Activated CD4-positive, alpha-beta memory T cell treated with anti-CD3 and anti-CD28 coated beads for 36 hours (primary cell): ENCODE measurements around the gene ANAPC2. TPM values are rescaled to one million over a fixed set of nuclear protein-coding genes. Genes with fewer than 3 reads are reported as not detected.
A peak's percentile ranks its signal among the peaks of the same experiment; 100 is the strongest.

Experiments
- CTCF ChIA-PET: fragments of 350-600 bp; sonication (Branson Sonifier 250); formaldehyde crosslinking; loops from one replicate; lab custom pipeline; 2021; ENCODE audit warnings: antibody characterized with exemption, inconsistent platforms; lab: Charles Lee
- POLR2A ChIA-PET: fragments of 350-600 bp; sonication (Branson Sonifier 250); formaldehyde crosslinking; loops from one replicate; lab custom pipeline; 2021; ENCODE audit warnings: antibody characterized with exemption; lab: Charles Lee
- DNase-seq: peaks from one replicate; pipeline ENCODE4 v3.0.0-alpha.2; 2020
- H3K27ac Mint-ChIP-seq: one replicate; pipeline ENCODE4 v1.8.0; 2021; ENCODE audit warnings: mixed read lengths
- H3K27me3 Mint-ChIP-seq: one replicate; pipeline ENCODE4 v1.8.0; 2021; ENCODE audit warnings: mixed read lengths
- H3K36me3 Mint-ChIP-seq: one replicate; pipeline ENCODE4 v1.8.0; 2021; ENCODE audit warnings: mixed read lengths
- H3K4me1 Mint-ChIP-seq: one replicate; pipeline ENCODE4 v1.8.0; 2021; ENCODE audit warnings: low read depth, mixed read lengths
- H3K4me3 Mint-ChIP-seq: one replicate; pipeline ENCODE4 v1.8.0; 2021; ENCODE audit warnings: mild to moderate bottlenecking, mixed read lengths
- H3K9me3 Mint-ChIP-seq: one replicate; pipeline ENCODE4 v1.8.0; 2021; ENCODE audit warnings: mixed read lengths
- intact Hi-C: fragments of 100-400 bp; cut with micrococcal nuclease; formaldehyde crosslinking; loops from one replicate; pipeline ENCODE4 v1.15.1; 2023
- microRNA-seq: library from miRNA; unstranded; fragments of <30 nt; microRNA quantifications from one replicate; pipeline ENCODE4 v1.2.0, GENCODE V29; 2022; ENCODE audit warnings: borderline number of aligned reads, borderline microRNAs expressed, borderline replicate concordance
- total RNA-seq, 2 experiments: library from RNA; stranded (reverse); gene quantifications; one replicate each; pipeline ENCODE4 v1.2.3, GENCODE V29; 2021

Gene ANAPC2
- total RNA-seq, 2 experiments from 2014 or later: 36.3 to 36.9 TPM

DNA sequence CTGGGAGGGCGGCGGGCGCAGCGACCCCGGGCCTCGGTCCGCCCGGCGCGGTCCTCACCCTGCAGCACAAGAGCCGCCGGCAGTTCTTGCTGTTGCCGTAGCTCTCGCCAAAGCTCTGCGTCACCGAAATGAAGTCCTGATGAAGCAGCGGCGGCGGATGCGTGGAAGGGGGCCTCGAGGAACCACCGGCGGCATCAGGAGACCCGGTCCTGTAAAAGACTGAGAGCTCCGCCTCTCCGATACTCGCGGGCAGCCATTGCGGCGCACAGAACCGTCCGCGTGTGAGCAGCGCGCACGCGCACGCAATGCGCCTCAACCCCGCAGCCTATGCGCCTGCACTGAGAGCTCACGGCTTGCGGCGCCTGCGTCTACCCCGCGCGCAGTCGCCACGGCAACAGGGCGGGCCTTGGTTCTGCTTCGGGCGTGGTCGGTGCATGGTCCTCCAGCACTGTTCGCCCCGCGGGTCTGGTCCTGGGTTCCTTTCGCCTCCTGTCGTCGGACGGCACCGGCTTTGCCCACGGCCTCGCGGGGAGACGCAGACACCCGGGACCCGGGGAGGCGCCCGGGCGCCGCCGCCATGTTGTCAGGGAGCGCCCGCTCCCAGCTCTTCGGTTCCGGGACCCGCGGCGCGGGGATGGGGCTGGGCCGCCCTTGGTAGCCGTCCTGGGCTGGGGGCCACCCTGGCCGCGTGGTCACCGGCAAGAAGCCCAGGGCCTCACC lies 58.7 kb downstream of the ANAPC2 start:
- Mint-ChIP-seq H3K36me3 (peaks cover 2% of the 10 kb centered on the region), H3K4me1 (peaks cover 20% of the 10 kb centered on the region), H3K27ac (peak overlapping the region; percentile 70), H3K27me3 (peaks cover 2% of the 10 kb centered on the region), H3K9me3 (no peaks in the 10 kb centered on the region), H3K4me3 (peak overlapping the region; percentile 84)
- POLR2A ChIA-PET: interaction anchor here (0.6 to 4.3 kb wide), 12 partner anchors 15 to 113 kb away, joined by 3 to 26 read pairs (median 7); partner anchors contain the start of genes ANAPC2, DPP7, MAN1B1 and NDOR1
- CTCF ChIA-PET: interaction anchor here (0.6 to 2.7 kb wide), 21 partner anchors 9 to 172 kb away, joined by 3 to 13 read pairs (median 4); partner anchors contain the start of genes ANAPC2, GRIN1, NRARP and RNF224
- intact Hi-C loops: loop anchor here (1.0 to 5.0 kb wide), 5 partner anchors 15 to 113 kb away; partner anchors contain the start of genes DPP7, MAN1B1, RNF208 and TUBB4B
- peak; percentile 94 for DNase-seq

DNA sequence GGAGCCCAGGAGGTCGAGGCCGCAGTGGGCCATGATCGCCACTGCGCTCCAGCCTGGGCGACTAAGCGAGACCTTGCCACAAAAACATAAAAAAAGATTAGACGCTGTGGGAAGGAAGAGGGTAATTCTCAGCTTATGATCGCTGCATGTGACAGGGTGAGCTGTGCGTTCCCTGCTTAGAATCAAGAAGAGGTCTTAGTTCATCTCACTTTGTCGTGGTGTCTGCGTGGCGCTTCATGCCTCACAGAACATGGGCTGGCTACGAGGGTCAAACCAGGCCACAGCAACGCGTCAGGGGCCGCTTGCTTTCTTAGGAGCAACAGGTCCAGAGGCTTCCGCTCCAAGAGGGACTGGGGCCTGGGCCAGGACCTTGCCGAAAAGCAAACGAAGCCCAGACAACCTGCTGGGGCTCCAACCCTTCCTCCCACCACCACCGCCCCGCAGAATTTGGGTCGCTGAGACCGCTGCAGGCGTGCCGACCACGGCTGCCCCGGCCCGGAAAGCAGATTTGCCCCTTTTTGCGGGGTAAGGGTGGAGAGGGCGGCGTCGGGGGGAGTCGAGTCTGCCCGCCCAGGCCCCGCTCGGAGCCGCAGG lies 59.4 kb downstream of the ANAPC2 start:
- Mint-ChIP-seq H3K4me1 (peaks cover 20% of the 10 kb centered on the region), H3K36me3 (peaks cover 2% of the 10 kb centered on the region), H3K27ac (peak overlapping the region; percentile 87), H3K4me3 (peak overlapping the region; percentile 84), H3K27me3 (peaks cover 2% of the 10 kb centered on the region), H3K9me3 (no peaks in the 10 kb centered on the region)
- intact Hi-C loops: loop anchor here (1.0 to 5.0 kb wide), 5 partner anchors 15 to 113 kb away; partner anchors contain the start of genes DPP7, MAN1B1, RNF208 and TUBB4B
- POLR2A ChIA-PET: interaction anchor here (1.0 to 4.3 kb wide), 10 partner anchors 14 to 113 kb away, joined by 3 to 26 read pairs (median 9); partner anchors contain the start of genes ANAPC2, DPP7, MAN1B1 and NDOR1
- CTCF ChIA-PET: interaction anchor here (0.6 to 2.7 kb wide), 20 partner anchors 10 to 173 kb away, joined by 3 to 13 read pairs (median 4); partner anchors contain the start of genes ANAPC2, GRIN1, NRARP and SSNA1
- DNase-seq: peak; percentile 40

DNA sequence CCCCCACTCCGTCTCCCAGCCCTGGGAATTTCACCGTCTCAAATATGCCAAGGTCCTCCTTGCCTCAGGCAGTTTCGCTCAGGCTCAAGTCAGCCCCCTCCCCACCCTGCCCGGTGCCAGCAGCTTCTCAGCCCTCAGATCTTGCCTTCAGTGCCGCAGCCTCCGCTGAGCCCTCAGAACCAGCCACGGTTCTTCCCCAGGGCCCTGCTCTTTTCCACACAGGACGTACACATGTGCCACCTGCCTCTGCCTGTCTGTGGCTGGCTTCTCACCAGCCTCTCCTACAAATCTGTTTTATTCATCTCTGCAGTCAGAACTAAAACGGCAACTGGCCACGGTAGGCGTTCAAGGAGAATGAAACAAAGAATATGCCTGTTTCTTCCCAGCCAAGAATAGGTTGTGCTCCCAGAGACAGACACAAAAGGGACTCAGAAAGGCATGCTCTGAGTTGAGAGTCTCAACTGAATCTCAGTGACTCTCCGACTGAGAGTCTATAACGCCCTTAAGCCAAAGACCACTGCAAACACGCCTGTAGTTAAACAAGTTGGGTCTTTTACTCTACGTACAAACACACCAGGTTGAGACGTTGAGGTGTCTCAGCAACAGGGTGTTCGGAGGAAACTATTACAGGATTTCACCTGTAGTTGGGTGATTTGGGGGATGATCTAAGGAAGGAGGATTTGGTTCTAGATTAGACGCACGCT lies 60.0 kb downstream of the ANAPC2 start:
- peaks cover 20% of the 10 kb centered on the region for H3K4me1 Mint-ChIP-seq

DNA sequence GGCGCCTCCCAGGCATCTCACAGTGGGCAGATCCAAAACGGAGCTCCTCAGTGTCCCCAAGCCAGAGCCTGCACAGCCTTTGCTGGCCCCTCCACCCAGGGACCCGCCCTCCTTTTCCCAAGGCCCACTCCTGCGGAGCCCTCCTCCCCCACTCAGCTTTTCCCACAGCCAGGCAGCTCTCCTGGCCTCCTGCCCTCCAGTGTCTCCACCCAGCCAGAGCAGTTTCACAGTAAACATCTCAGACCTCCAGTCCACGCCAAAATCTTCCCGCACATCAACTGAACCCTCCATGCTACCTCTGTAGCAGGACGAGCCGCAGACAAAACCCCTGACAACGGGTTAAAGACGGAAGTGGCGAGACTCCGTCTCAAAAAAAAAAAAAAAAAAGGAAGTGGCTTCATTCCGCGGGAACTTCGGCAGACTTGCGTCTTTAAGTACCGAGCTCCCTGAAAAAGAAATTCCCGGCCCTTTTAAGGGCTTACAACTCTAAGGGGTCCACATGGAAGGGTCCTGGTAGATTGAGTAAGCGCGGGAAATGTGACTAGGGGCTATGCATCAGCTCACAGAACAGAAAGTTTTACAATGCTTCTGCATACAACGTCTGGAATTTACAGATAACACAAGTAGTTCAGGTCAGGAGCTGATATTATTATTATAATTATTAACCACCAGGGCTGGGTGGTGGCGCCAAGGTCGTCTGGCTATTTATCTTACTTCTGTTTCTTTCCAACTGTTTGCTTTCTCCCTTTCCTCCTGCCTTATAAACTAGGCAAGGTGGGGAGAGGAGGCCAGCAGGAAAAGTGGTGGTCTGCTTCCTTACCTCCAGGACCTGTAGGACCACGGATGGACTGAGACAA lies 60.8 kb downstream of the ANAPC2 start:
- Mint-ChIP-seq H3K27me3 (no peaks in the 10 kb centered on the region), H3K27ac (peak overlapping the region; percentile 87), H3K36me3 (peaks cover 2% of the 10 kb centered on the region), H3K4me1 (peaks cover 20% of the 10 kb centered on the region), H3K4me3 (peak overlapping the region; percentile 84), H3K9me3 (no peaks in the 10 kb centered on the region)
- POLR2A ChIA-PET: interaction anchor here (0.6 to 4.3 kb wide), 10 partner anchors 12 to 130 kb away, joined by 3 to 26 read pairs (median 4); partner anchors contain the start of genes ANAPC2, RNF208, SSNA1 and TUBB4B
- CTCF ChIA-PET: interaction anchor here (1.0 to 1.5 kb wide), 8 partner anchors 41 to 109 kb away, joined by 3 to 8 read pairs (median 4); partner anchors contain the start of genes ANAPC2, MAN1B1, RNF224 and SSNA1
- intact Hi-C loops: loop anchor here (2.0 to 5.0 kb wide), 2 partner anchors 95 to 115 kb away; partner anchors contain the start of genes RNF208 and TUBB4B
- DNase-seq: peak; percentile 50

More for the DNA sequence above, 60.0 kb downstream of the ANAPC2 start:
- H3K9me3 Mint-ChIP-seq: no peaks in the 10 kb centered on the region
- intact Hi-C loops: loop anchor here (2.0 to 5.0 kb wide), 2 partner anchors 94 to 114 kb away; partner anchors contain the start of genes RNF208 and TUBB4B
- peaks cover 2% of the 10 kb centered on the region for H3K36me3 Mint-ChIP-seq
- POLR2A ChIA-PET: interaction anchor here (0.6 to 4.3 kb wide), 9 partner anchors 13 to 114 kb away, joined by 3 to 26 read pairs (median 6); partner anchors contain the start of genes ANAPC2, DPP7, RNF208 and SSNA1
- peaks cover 2% of the 10 kb centered on the region for H3K27me3 Mint-ChIP-seq
- peak overlapping the region; percentile 87 for H3K27ac Mint-ChIP-seq
- peak overlapping the region; percentile 84 for H3K4me3 Mint-ChIP-seq
- DNase-seq: peak; percentile 58
- CTCF ChIA-PET: interaction anchor here (1.0 to 2.7 kb wide), 10 partner anchors 48 to 109 kb away, joined by 3 to 11 read pairs (median 5); partner anchors contain the start of genes ANAPC2, RNF224 and SSNA1

DNA sequence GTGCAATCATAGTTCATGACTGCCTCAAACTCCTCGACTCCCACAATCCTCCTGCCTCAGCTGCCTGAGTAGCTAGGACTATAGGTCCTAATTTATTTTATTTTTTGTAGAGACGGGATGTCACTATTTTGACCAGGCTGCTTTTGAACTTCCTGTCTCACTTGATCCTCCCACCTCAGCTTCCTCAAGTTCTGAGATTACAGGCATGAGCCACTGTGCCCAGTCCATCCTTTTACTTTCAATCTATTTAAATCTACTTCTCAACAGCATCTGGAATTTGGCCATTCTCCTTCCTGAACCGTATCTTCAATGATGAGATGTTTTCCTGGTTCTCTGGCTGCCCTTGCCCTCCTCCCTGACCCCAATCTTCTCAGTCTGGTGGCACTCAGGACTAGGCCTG lies 61.6 kb downstream of the ANAPC2 start:
- Mint-ChIP-seq H3K27ac (peak overlapping the region; percentile 87), H3K27me3 (no peaks in the 10 kb centered on the region), H3K4me1 (peaks cover 20% of the 10 kb centered on the region), H3K36me3 (peaks cover 2% of the 10 kb centered on the region), H3K4me3 (peak overlapping the region; percentile 84), H3K9me3 (no peaks in the 10 kb centered on the region)
- no peak for DNase-seq
- CTCF ChIA-PET: interaction anchor here (1.4 to 2.1 kb wide), 4 partner anchors 40 to 110 kb away, joined by 3 to 8 read pairs (median 5); partner anchors contain the start of genes ANAPC2, MAN1B1, RNF224 and SSNA1
- intact Hi-C loops: loop anchor here (5.0 kb wide), 1 partner anchor 116 kb away; the partner anchor contains the start of gene TUBB4B
- POLR2A ChIA-PET: interaction anchor here (1.0 to 1.6 kb wide), 4 partner anchors 61 to 96 kb away, joined by 3 to 14 read pairs (median 4); partner anchors contain the start of genes ANAPC2, RNF208 and SSNA1

Small RNA genes within 50 kb of the gene (microRNA-seq; reads per million reads assigned to microRNA genes)
- not detected for gene MIR3621

Other genes starting within 250 kb of the ANAPC2 start
- gene FBXW5, start 243.8 kb downstream of the ANAPC2 start, total RNA-seq: 10 to 100 TPM; 66.8 to 69.4 TPM
- gene C8G, start 243.3 kb downstream of the ANAPC2 start, total RNA-seq: under 1 TPM; 0.90 to 0.94 TPM
- gene LCN12, start 236.3 kb downstream of the ANAPC2 start, total RNA-seq: 1 to 10 TPM; 1.6 to 2.1 TPM
- not detected for gene PTGDS, start 211.1 kb downstream of the ANAPC2 start, total RNA-seq
- gene LCNL1, start 205.6 kb downstream of the ANAPC2 start, total RNA-seq: not detected
- gene PAXX, start 196.1 kb downstream of the ANAPC2 start, total RNA-seq: 10 to 100 TPM; 71.0 to 71.2 TPM
- gene CLIC3, start 192.0 kb downstream of the ANAPC2 start, total RNA-seq: under 1 TPM; 0.43 to 0.61 TPM
- gene ABCA2, start 160.3 kb downstream of the ANAPC2 start, total RNA-seq: 10 to 100 TPM; 22.1 to 22.9 TPM
- gene FUT7, start 156.5 kb downstream of the ANAPC2 start, total RNA-seq: 1 to 10 TPM in 1 of 2 experiments, under 1 TPM in 1; 0.85 to 1.3 TPM
- 10 to 100 TPM; 36.0 to 42.6 TPM for gene NPDC1, start 142.4 kb downstream of the ANAPC2 start, total RNA-seq
- not detected for gene ENTPD2, start 134.5 kb downstream of the ANAPC2 start, total RNA-seq
- 1 to 10 TPM; 6.4 to 6.6 TPM for gene SAPCD2, start 118.0 kb downstream of the ANAPC2 start, total RNA-seq
- 1 to 10 TPM; 6.7 to 7.7 TPM for gene UAP1L1, start 111.0 kb downstream of the ANAPC2 start, total RNA-seq
- 10 to 100 TPM; 32.9 to 33.1 TPM for gene MAN1B1, start 101.6 kb downstream of the ANAPC2 start, total RNA-seq
- gene DPP7, start 73.8 kb downstream of the ANAPC2 start, total RNA-seq: 100 to 1,000 TPM; 195 to 208 TPM
- gene GRIN1, start 49.4 kb downstream of the ANAPC2 start, total RNA-seq: not detected
- not detected for gene LRRC26, start 18.5 kb downstream of the ANAPC2 start, total RNA-seq
- gene TMEM210, start 16.5 kb downstream of the ANAPC2 start, total RNA-seq: not detected
- gene SSNA1, start 116 bp upstream of the ANAPC2 start, total RNA-seq: 10 to 100 TPM; 58.9 to 62.1 TPM
- 1 to 10 TPM; 6.1 to 6.7 TPM for gene TPRN, start 12.2 kb upstream of the ANAPC2 start, total RNA-seq
- 10 to 100 TPM; 30.0 to 31.1 TPM for gene TMEM203, start 17.1 kb upstream of the ANAPC2 start, total RNA-seq
- 10 to 100 TPM; 29.4 to 31.3 TPM for gene NDOR1, start 17.1 kb upstream of the ANAPC2 start, total RNA-seq
- 1 to 10 TPM; 3.4 to 4.4 TPM for gene RNF208, start 33.7 kb upstream of the ANAPC2 start, total RNA-seq
- gene CYSRT1, start 36.6 kb upstream of the ANAPC2 start, total RNA-seq: under 1 TPM; 0.21 to 0.70 TPM
- not detected for gene RNF224, start 38.9 kb upstream of the ANAPC2 start, total RNA-seq
- not detected for gene SLC34A3, start 42.3 kb upstream of the ANAPC2 start, total RNA-seq
- gene TUBB4B, start 52.7 kb upstream of the ANAPC2 start, total RNA-seq: 100 to 1,000 TPM; 320 to 325 TPM
- gene STPG3, start 62.7 kb upstream of the ANAPC2 start, total RNA-seq: not detected
- 10 to 100 TPM; 57.2 to 57.9 TPM for gene NELFB, start 66.8 kb upstream of the ANAPC2 start, total RNA-seq
- gene TOR4A, start 89.2 kb upstream of the ANAPC2 start, total RNA-seq: 1 to 10 TPM; 6.6 to 6.8 TPM
- 1 to 10 TPM in 1 of 2 experiments, under 1 TPM in 1; 0.82 to 1.1 TPM for gene NRARP, start 113.7 kb upstream of the ANAPC2 start, total RNA-seq
- 10 to 100 TPM; 13.5 to 13.6 TPM for gene EXD3, start 234.6 kb upstream of the ANAPC2 start, total RNA-seq
- gene NOXA1, start 234.8 kb upstream of the ANAPC2 start, total RNA-seq: 1 to 10 TPM; 1.1 TPM